Spinal cord (tissue), 10 donors: ENCODE measurements around the gene CLEC17A. TPM values are rescaled to one million over a fixed set of nuclear protein-coding genes. Genes with fewer than 3 reads are reported as not detected.
A peak's percentile ranks its signal among the peaks of the same experiment; 100 is the strongest.
"Not testable (repeated sequence)": the region's sequence is repeated elsewhere in the genome, so short reads cannot be mapped to it uniquely, and the experiment has no call there.

Source experiments
- DNase-seq, 6 donors: peaks; one replicate each; pipeline versions ENCODE4 v3.0.0 to v3.0.0-alpha.2; 2013 to 2015; ENCODE audit warnings: low spot score in 6 of 6, low read depth in 4 of 6
- H3K27ac ChIP-seq: one replicate; pipeline ENCODE4 v1.5.1; 2013; ENCODE audit warnings: low read depth, low read length, control low read depth
- H3K27me3 ChIP-seq: one replicate; pipeline ENCODE4 v1.6.1; 2013; ENCODE audit warnings: low read length; ENCODE audit not compliant: control insufficient read depth, insufficient read depth
- H3K36me3 ChIP-seq: one replicate; pipeline ENCODE4 v1.6.1; 2013; ENCODE audit warnings: low read length; ENCODE audit not compliant: control insufficient read depth, insufficient read depth
- H3K4me1 ChIP-seq: one replicate; pipeline ENCODE4 v1.6.1; 2013; ENCODE audit warnings: low read length; ENCODE audit not compliant: control insufficient read depth, insufficient read depth
- H3K4me3 ChIP-seq: one replicate; pipeline ENCODE4 v1.5.1; 2013; ENCODE audit warnings: low read depth, low read length, control low read depth
- H3K9me3 ChIP-seq: one replicate; pipeline ENCODE4 v1.6.1; 2013; ENCODE audit warnings: low read length; ENCODE audit not compliant: control insufficient read depth, insufficient read depth
- WGBS: methylation state at CpG from one replicate; pipeline ENCODE4 v1.1.5; 2013; ENCODE audit warnings: missing lambda C conversion rate; ENCODE audit not compliant: insufficient coverage; 5-methylcytosine and 5-hydroxymethylcytosine counted together
- polyA plus RNA-seq, 2 donors: library from polyadenylated mRNA; unstranded; fragments of 120-200 nt; gene quantifications; one replicate each; pipeline ENCODE4 v1.2.1, GENCODE V29; 2013; ENCODE audit not compliant: insufficient read length in 2 of 2
- total RNA-seq, 2 donors: library from RNA; depleted of rRNA in 1 of 2; stranded (reverse); fragments of 120-200 nt in 1 of 2; fragments of >200 nt in 1 of 2; gene quantifications; one replicate each; pipeline versions ENCODE4 v1.2.3 to v1.2.4, GENCODE V29; 2013 to 2014
- donor health status: healthy.

Gene CLEC17A
- total and polyA plus RNA-seq, 4 donors: 0.09 to 0.50 (median 0.16) TPM

DNA sequence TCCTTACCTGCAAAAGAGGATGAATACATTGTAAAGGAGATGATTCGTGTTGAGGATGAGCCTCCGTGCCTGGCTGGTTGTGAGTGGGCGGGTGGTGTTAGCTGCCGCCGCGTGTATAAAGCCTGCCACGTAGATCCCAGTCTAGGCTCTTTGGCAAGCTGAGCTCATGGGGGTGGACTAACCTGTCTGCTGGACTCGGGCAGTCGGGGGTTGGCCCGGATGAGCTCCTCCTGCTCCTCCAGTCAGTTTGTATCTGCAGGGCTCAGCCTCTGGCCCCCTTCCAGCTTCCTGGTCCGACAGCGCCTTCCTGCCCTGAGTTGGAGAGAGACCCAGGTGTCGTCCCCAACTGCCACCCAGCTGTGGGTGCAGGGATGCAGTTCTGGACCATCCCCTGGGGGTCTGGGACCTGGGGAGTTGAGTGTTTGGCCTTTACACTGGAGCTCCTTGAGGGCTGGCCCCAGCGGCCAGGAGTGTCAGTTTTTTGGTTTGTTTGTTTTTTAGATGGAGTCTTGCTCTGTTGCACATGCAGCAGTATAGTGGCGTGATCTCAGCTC, 32.6 kb upstream of the CLEC17A start:
- no peak for DNase-seq
- WGBS: 76% methylated on average over 14 of the region's 15 CpGs
- Histone ChIP-seq H3K27me3 (no peaks in the 10 kb centered on the region), H3K4me3 (no peak overlapping the region), H3K9me3 (no peaks in the 10 kb centered on the region), H3K36me3 (peaks cover 31% of the 10 kb centered on the region), H3K27ac (no peak overlapping the region), H3K4me1 (peaks cover 30% of the 10 kb centered on the region)

DNA sequence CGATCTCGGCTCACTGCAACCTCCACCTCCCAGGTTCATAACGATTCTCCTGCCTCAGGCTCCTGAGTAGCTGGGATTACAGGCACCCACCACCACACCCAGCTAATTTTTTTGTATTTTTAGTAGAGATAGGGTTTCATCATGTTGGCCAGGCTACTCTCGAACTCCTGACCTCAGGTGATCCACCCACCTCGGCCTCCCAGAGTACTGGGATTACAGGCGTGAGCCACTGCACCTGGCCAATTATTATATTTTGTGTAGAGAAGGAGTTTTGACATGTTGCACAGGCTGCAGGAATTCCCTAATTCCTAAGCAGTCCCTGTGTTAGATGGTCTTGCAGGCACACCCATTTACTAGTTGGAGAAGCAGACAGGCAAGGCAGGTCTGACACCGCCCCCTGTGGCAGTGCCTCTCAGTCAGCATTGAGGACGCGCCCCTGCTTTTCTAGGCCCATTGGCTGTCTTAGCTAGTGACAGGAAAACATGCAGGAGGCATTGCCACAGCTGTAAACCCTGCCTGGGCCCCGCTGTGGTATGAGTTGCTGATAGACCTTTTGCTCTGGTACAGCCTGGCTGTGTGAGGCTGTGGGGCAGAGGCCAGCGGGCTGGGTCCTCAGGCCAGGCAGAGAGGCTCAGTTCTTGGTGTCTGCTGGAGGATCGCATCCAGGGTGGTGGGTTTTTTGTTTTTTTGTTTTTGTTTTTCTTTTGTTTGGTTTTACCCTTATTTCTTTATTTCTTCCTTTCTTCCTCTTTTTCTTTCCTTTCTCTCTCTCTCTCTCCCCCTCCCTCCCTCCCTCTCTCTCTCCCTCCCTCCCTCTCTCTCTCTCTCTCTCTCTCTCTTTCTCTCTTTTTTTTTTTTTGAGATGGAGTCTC, 31.5 kb upstream of the CLEC17A start:
- H3K9me3 ChIP-seq, H3K27ac ChIP-seq, H3K4me3 ChIP-seq, H3K27me3 ChIP-seq, DNase-seq: not testable (repeated sequence)
- peaks cover 23% of the 10 kb centered on the region for H3K4me1 ChIP-seq
- WGBS: 68% methylated on average over 6 of the region's 12 CpGs
- peaks cover 31% of the 10 kb centered on the region for H3K36me3 ChIP-seq

DNA sequence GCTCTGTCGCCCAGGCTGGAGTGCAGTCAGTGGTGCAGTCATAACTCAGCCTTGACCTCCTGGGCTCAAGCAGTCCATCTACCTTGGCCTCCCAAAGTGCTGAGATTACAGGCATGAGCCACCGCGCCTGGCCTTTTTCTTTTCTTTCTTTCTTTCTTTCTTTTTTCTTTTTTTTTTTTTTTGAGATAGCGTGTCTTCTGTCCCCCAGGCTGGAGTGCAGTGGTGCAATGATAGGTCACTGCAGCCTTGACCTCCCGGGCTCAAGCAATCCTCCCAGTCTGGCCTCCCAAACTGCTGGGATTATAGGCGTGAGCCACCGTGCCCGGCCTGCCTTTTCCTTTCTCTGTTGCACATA, 30.9 kb upstream of the CLEC17A start:
- Histone ChIP-seq H3K4me1 (peaks cover 27% of the 10 kb centered on the region), H3K36me3 (peaks cover 31% of the 10 kb centered on the region)
- not testable (repeated sequence) for H3K9me3 ChIP-seq, DNase-seq, H3K27me3 ChIP-seq, H3K4me3 ChIP-seq, H3K27ac ChIP-seq
- WGBS: 83% methylated on average over 3 of the region's 8 CpGs

DNA sequence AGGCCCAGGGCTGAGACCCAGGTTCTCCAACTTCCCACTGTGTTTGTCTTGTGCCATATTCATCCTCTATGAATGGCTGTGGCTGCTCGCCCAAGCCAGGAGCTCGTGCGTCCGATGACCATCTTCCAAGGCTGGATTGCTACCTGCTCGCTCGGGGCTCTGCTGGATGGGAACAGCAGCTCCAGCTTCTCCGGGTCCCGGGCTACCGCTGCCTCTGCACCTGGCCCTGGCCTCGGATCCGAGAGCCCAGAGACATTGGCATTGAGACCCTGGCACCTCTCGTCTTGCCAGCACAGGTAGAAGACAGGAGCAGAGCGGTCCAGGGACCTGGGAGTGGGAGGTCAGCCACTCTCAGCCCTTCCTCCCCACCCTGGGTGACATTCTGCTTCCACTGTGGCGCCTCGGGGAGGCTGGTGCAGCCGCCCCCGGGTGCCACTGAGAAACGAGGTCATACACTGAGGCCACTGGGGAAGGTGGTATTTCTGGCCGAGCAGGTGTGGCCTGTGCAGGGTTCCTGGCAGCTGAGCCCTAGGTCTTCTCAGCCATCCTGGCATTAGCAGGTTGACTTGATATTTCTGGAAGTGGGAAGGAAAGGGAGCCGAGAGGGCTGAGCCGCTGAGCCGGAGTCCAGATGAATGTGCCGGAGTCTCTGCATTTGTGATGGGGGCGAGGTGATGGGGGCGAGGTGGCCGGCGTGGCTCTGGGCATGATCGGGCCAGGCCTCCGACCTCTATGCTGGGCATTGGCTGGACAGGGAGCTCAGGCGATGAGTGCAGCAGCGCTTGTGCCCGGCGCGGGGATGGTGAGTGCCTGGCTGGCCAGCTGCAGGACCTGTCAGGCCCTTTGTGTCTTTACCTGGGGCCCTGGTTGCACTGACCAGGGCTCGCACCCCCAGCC, 29.6 kb upstream of the CLEC17A start:
- no peak overlapping the region for H3K4me3 ChIP-seq
- H3K27ac ChIP-seq: no peak overlapping the region
- H3K36me3 ChIP-seq: peaks cover 35% of the 10 kb centered on the region
- H3K9me3 ChIP-seq: no peaks in the 10 kb centered on the region
- no peak for DNase-seq
- no peaks in the 10 kb centered on the region for H3K27me3 ChIP-seq
- H3K4me1 ChIP-seq: peaks cover 27% of the 10 kb centered on the region
- WGBS: 95% methylated on average over 35 of the region's 35 CpGs

DNA sequence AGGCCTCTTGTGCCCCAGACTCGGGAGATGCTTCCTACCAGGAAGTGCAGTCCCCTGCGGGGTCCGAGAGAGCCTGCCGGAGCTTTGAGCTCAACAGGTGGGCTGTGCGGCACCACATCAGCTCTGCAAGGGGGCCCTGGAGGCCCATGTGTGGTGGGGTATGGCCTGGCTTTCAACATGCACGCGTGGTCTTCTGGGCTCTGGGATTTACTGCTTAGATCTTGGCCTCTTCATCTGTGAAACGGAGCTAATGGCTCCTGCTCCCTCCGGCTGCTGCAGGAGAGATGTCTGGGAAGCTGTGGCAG, 29.0 kb upstream of the CLEC17A start:
- Histone ChIP-seq H3K4me3 (no peak overlapping the region), H3K4me1 (peaks cover 27% of the 10 kb centered on the region), H3K27ac (no peak overlapping the region), H3K9me3 (no peaks in the 10 kb centered on the region), H3K36me3 (peaks cover 38% of the 10 kb centered on the region), H3K27me3 (no peaks in the 10 kb centered on the region)
- no peak for DNase-seq
- WGBS: 74% methylated on average over 9 of the region's 9 CpGs

DNA sequence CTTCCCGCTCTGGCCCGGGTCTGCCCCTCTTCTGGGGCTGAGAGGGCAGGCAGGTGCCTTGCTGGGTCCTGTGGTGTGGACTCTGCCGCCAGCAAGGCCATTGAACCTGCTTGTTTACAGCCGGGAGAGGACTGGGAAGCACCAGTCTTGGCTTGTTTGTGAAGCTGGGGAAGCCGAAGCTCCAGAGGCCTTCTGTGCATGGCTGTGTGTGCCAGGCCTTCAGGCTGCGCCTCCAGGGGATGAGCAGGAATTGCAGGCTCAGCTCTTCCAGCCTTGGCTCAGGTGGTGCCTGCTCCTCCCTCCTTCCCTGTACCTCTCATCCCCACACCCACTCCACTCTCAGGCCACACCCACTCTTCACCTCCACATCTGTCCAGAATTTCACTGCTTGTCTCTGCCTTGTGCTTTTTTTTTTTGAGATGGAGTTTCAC, 28.5 kb upstream of the CLEC17A start:
- H3K4me3 ChIP-seq: no peak overlapping the region
- H3K27me3 ChIP-seq: no peaks in the 10 kb centered on the region
- H3K27ac ChIP-seq: no peak overlapping the region
- DNase-seq: no peak
- 61% methylated on average over 6 of the region's 6 CpGs for WGBS
- no peaks in the 10 kb centered on the region for H3K9me3 ChIP-seq
- peaks cover 34% of the 10 kb centered on the region for H3K36me3 ChIP-seq
- H3K4me1 ChIP-seq: peaks cover 27% of the 10 kb centered on the region

DNA sequence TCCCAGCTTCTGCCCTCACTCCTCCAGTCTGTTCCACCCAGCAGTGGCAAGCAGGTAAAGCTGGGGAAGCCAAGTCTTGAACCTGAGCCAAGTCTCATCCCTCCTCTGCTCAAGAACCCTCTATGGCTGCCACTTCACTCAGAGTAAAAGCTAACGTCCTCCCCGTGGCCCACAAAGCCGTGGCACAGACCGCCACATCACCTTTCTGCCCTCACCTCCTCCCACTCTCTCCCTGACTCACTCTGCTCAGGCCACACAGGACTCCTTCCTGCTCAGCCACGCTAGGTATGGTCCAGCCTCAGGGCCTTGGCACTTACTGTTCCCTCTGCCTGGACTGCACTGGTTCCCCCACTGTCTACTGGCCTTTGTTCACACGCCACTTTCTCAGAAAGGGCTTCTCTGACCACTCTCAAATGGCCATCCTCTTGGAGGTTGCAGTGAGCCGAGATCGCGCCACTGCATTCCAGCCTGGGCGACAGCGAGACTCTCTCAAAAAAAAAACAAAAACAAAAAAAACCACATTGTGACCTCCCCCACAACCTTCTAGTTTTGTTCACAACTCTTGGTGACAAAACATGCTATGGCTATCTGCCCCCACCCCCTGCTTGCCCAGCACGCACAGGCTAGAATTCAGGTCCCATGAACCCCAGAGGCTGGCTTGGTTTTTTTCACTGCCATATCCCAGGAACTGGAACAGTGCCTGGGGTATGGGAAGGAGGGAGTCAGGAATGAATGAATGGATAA, 26.8 kb upstream of the CLEC17A start:
- Histone ChIP-seq H3K27ac (no peak overlapping the region), H3K4me1 (peaks cover 41% of the 10 kb centered on the region), H3K4me3 (no peak overlapping the region), H3K9me3 (no peaks in the 10 kb centered on the region), H3K27me3 (no peaks in the 10 kb centered on the region), H3K36me3 (peaks cover 36% of the 10 kb centered on the region)
- DNase-seq: no peak
- WGBS: 73% methylated on average over 7 of the region's 12 CpGs

DNA sequence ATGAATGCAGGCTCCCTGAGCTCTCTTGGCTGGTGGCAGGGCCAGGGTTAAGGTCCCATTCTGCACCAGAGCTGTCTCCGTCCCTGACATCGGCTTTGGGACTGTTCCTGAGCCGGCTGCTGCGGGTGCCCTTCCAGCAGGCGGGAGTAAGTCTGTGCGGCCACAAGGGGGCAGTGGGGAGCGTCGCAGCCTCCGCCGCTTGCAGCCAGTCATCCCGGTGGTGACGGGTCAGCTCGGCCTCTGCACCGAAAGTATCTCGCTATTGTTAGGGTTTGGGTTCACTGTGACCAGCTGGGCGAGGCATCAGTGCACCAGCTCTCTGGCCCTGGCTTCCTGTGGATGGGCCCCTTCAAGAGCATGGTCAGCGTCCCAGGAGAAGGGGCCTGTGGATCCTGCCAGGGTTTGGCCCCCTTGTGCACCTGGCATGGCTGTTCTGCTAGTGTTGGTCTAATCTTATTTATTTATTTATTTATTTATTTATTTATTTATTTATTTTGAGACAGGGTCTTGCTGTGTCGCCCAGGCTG, 26.2 kb upstream of the CLEC17A start:
- Histone ChIP-seq H3K4me3 (no peak overlapping the region), H3K27me3 (no peaks in the 10 kb centered on the region), H3K36me3 (peaks cover 42% of the 10 kb centered on the region), H3K9me3 (no peaks in the 10 kb centered on the region), H3K27ac (no peak overlapping the region), H3K4me1 (peaks cover 42% of the 10 kb centered on the region)
- peak in 2 of 6 donors; percentile 73 to 78 for DNase-seq
- 9% methylated on average over 17 of the region's 18 CpGs for WGBS
